ENCODE measurements around the gene GALNT9.
"Not testable (repeated sequence)": the region's sequence is repeated elsewhere in the genome, so short reads cannot be mapped to it uniquely, and the experiment has no call there.

GALNT9 gene

GRCh38 chr12:132302466-132303358 lies 26.7 kb downstream of the GALNT9 start:
- DNase-seq (ENCODE audit: low spot score) = no peak
- TF ChIP-seq CTCF (IDR thresholded peaks at IDR 0.05; ENCODE audit: extremely low read depth, missing control alignments) = no peak

- TF ChIP-seq CTCF (IDR thresholded peaks at IDR 0.05; ENCODE audit: extremely low read depth, missing control alignments) = no peak
- no peak for DNase-seq (ENCODE audit: low spot score)
Observed at GRCh38 chr12:132300789-132301722, 28.3 kb downstream of the GALNT9 start.

GRCh38 chr12:132296063-132296462 lies 33.3 kb downstream of the GALNT9 start:
- no peak for TF ChIP-seq CTCF (IDR thresholded peaks at IDR 0.05; ENCODE audit: extremely low read depth, missing control alignments)
- no peak for DNase-seq (ENCODE audit: low spot score)

GRCh38 chr12:132295561-132295960 lies 33.8 kb downstream of the GALNT9 start:
- DNase-seq (ENCODE audit: low spot score) = not testable (repeated sequence)

- no peak for TF ChIP-seq CTCF (IDR thresholded peaks at IDR 0.05; ENCODE audit: extremely low read depth, missing control alignments)
- DNase-seq (ENCODE audit: low spot score) = no peak
Observed at GRCh38 chr12:132295101-132295526, 34.3 kb downstream of the GALNT9 start.

- TF ChIP-seq CTCF (IDR thresholded peaks at IDR 0.05; ENCODE audit: extremely low read depth, missing control alignments) = no peak
- DNase-seq (ENCODE audit: low spot score) = no peak
Observed at GRCh38 chr12:132294121-132295034, 35.0 kb downstream of the GALNT9 start.

All from GM20000 (cell line).